ENCODE results near the gene CCL11. TPM values are rescaled to one million over a fixed set of nuclear protein-coding genes. Genes with fewer than 3 reads are reported as not detected.

The CCL11 gene
- total and polyA plus RNA-seq, 4 donors = not detected

GRCh38 chr17:34305606-34306005 lies 20.1 kb downstream of the CCL11 start (continued):
- no peak for TF ChIP-seq CTCF (IDR thresholded peaks at IDR 0.05; ENCODE audit: low read depth, low read length, missing input control)
- no peak for TF ChIP-seq NR2F2 (IDR thresholded peaks at IDR 0.05)
- no peak for TF ChIP-seq SP1 (IDR thresholded peaks at IDR 0.05)
- TF ChIP-seq TAF1 (conservative IDR thresholded peaks at IDR 0.05) = no peak
- no peak for TF ChIP-seq YY1 (IDR thresholded peaks at IDR 0.05)
- TF ChIP-seq EGR1 (IDR thresholded peaks at IDR 0.05; ENCODE audit: low read depth in 2 of 2) = no peak
- no peak for TF ChIP-seq JUND (IDR thresholded peaks at IDR 0.05)
- TF ChIP-seq FOXA2 (IDR thresholded peaks at IDR 0.05) = no peak
- no peak for TF ChIP-seq HNF4G (IDR thresholded peaks at IDR 0.05)
- TF ChIP-seq ATF3 (IDR thresholded peaks at IDR 0.05) = no peak
- no peak for TF ChIP-seq RAD21 (IDR thresholded peaks at IDR 0.05)
- TF ChIP-seq GABPA (IDR thresholded peaks at IDR 0.05 in 1 of 2, conservative IDR thresholded peaks at IDR 0.05 in 1 of 2) = no peak

GRCh38 chr17:34306466-34306865 lies 20.9 kb downstream of the CCL11 start:
- no peak overlapping the region for H3K9ac ChIP-seq (ENCODE audit: low read depth in 1 of 2, low read length in 2 of 2)

More at GRCh38 chr17:34306466-34306865, 20.9 kb downstream of the CCL11 start:
- no peaks in the 10 kb centered on the region for H3K4me1 ChIP-seq (ENCODE audit: control insufficient read depth in 4 of 4, insufficient read depth in 4 of 4, low read length in 3 of 4)
- H3K27ac ChIP-seq (ENCODE audit: low read depth in 1 of 2, low read length in 2 of 2) = no peak overlapping the region
- 47% methylated on average over 3 of the region's 3 CpGs for WGBS
- peak; percentile 69 to 79 for TF ChIP-seq RAD21 (IDR thresholded peaks at IDR 0.05)
- no peak for TF ChIP-seq NR2F2 (IDR thresholded peaks at IDR 0.05)
- no peak for TF ChIP-seq HNF4G (IDR thresholded peaks at IDR 0.05)
- peak; percentile 32 for TF ChIP-seq CTCF (IDR thresholded peaks at IDR 0.05; ENCODE audit: low read depth, low read length, missing input control)
- TF ChIP-seq REST (IDR thresholded peaks at IDR 0.05) = no peak
- TF ChIP-seq ZBTB33 (IDR thresholded peaks at IDR 0.05) = no peak
- no peaks in the 10 kb centered on the region for H3K36me3 ChIP-seq (ENCODE audit: control insufficient read depth in 4 of 4, insufficient read depth in 3 of 4, low read depth in 1 of 4, low read length in 3 of 4)
- peaks cover 0 to 3% (median 0%) of the 10 kb centered on the region in 4 donors for H3K27me3 ChIP-seq (ENCODE audit: control insufficient read depth in 4 of 4, insufficient read depth in 4 of 4, low read length in 3 of 4)
- DNase-seq (ENCODE audit: low spot score) = no peak
- no peak overlapping the region for H3K4me3 ChIP-seq (ENCODE audit: low read depth in 1 of 3, low read length in 3 of 3)
- no peaks in the 10 kb centered on the region for H3K9me3 ChIP-seq (ENCODE audit: control insufficient read depth in 4 of 4, low read length in 3 of 4)

Data from liver (tissue), 9 donors.